B cell (primary cell): ENCODE results near the gene SHC3. TPM values are rescaled to one million over a fixed set of nuclear protein-coding genes. Genes with fewer than 3 reads are reported as not detected.

Experiments used
- ATAC-seq: fragments of 200-7000 bp; cut with Tn5 transposase; one replicate; pipeline ENCODE4 v1.10.0; 2021; ENCODE audit warnings: low read depth, mild to moderate bottlenecking, moderate number of reproducible peaks, moderate library complexity
- CTCF ChIA-PET: fragments of 350-600 bp; sonication (Branson Sonifier 250); formaldehyde crosslinking; loops from one replicate; lab custom pipeline; 2021; ENCODE audit warnings: antibody characterized with exemption, inconsistent platforms; lab: Charles Lee
- POLR2A ChIA-PET: fragments of 350-600 bp; sonication (Branson Sonifier 250); formaldehyde crosslinking; loops from one replicate; lab custom pipeline; 2021; ENCODE audit warnings: antibody characterized with exemption; lab: Charles Lee
- DNase-seq: peaks from one replicate; pipeline ENCODE4 v3.0.0; 2013
- H2AFZ ChIP-seq: 2 replicates; pipeline ENCODE4 v1.6.1; 2012; ENCODE audit warnings: mild to moderate bottlenecking, low read depth, low read length; ENCODE audit not compliant: insufficient read depth, poor library complexity, severe bottlenecking
- H3K27ac ChIP-seq, 2 donors: 1 replicate in 1 of 2; 2 replicates in 1 of 2; pipeline ENCODE4 v1.5.1; 2012 to 2013; ENCODE audit warnings: low read length in 2 of 2, mild to moderate bottlenecking in 2 of 2, moderate library complexity in 1 of 2
- H3K27me3 ChIP-seq, 4 experiments: fragments of 200-600 bp in 1 of 4; sonication (generic) in 1 of 4; replicated peaks in 1 of 4; 1 replicate in 2 of 4; 2 replicates in 2 of 4; pipeline versions ENCODE4 v1.6.1 to v1.7.0; 2013 to 2016; ENCODE audit warnings: low read length in 3 of 4, mild to moderate bottlenecking in 2 of 4, mixed read lengths in 1 of 4, moderate library complexity in 1 of 4; ENCODE audit not compliant: insufficient read depth in 4 of 4, control insufficient read depth in 3 of 4; ENCODE audit errors: control extremely low read depth in 1 of 4
- H3K36me3 ChIP-seq, 2 experiments: replicated peaks in 1 of 2; 1 replicate in 1 of 2; 2 replicates in 1 of 2; pipeline versions ENCODE4 v1.6.1 to v1.7.1; 2013; ENCODE audit warnings: low read length in 1 of 2; ENCODE audit not compliant: insufficient read depth in 2 of 2, control insufficient read depth in 1 of 2; ENCODE audit errors: control extremely low read depth in 1 of 2, extremely low read depth in 1 of 2
- H3K4me1 ChIP-seq, 2 donors: fragments of 200-600 bp in 1 of 2; sonication (generic) in 1 of 2; 1 replicate in 1 of 2; 2 replicates in 1 of 2; pipeline versions ENCODE4 v1.5.1 to v1.6.1; 2013 to 2017; ENCODE audit warnings: low read length in 2 of 2; ENCODE audit not compliant: control insufficient read depth in 2 of 2, insufficient read depth in 2 of 2
- H3K4me2 ChIP-seq: replicated peaks from 2 replicates; pipeline ENCODE3; 2012; ENCODE audit warnings: mild to moderate bottlenecking, low read depth, low read length; ENCODE audit not compliant: poor library complexity, severe bottlenecking
- H3K4me3 ChIP-seq, 5 experiments: fragments of 200-600 bp in 1 of 5; sonication (generic) in 1 of 5; 1 replicate in 3 of 5; 2 replicates in 2 of 5; pipeline versions ENCODE4 v1.5.1 to v1.7.0; 2011 to 2016; ENCODE audit warnings: low read length in 4 of 5, mild to moderate bottlenecking in 4 of 5, low read depth in 2 of 5, control low read depth in 1 of 5, moderate library complexity in 1 of 5; ENCODE audit not compliant: insufficient read depth in 1 of 5; ENCODE audit errors: control extremely low read depth in 1 of 5, extremely low read depth in 1 of 5
- H3K79me2 ChIP-seq: fragments of 200-600 bp; sonication (generic); one replicate; pipeline ENCODE4 v1.6.0; 2016; ENCODE audit warnings: low read length; ENCODE audit not compliant: control insufficient read depth, insufficient read depth
- H3K9ac ChIP-seq: fragments of 200-600 bp; sonication (generic); 2 replicates; pipeline ENCODE4 v1.6.1; 2017; ENCODE audit warnings: mild to moderate bottlenecking, low read length, moderate library complexity
- H3K9me3 ChIP-seq, 3 donors: one replicate each; pipeline versions ENCODE4 v1.6.1 to v1.7.1; 2013; ENCODE audit warnings: low read length in 2 of 3; ENCODE audit not compliant: control insufficient read depth in 2 of 3, insufficient read depth in 1 of 3; ENCODE audit errors: control extremely low read depth in 1 of 3
- H4K20me1 ChIP-seq: 2 replicates; pipeline ENCODE4 v1.6.0; 2012; ENCODE audit warnings: mild to moderate bottlenecking, low read length; ENCODE audit not compliant: insufficient read depth, control insufficient read depth, poor library complexity, severe bottlenecking
- H3K27ac Mint-ChIP-seq: one replicate; pipeline ENCODE4 v1.8.0; 2021; ENCODE audit warnings: mixed read lengths
- H3K27me3 Mint-ChIP-seq: one replicate; pipeline ENCODE4 v1.8.0; 2021; ENCODE audit warnings: mixed read lengths
- H3K4me1 Mint-ChIP-seq: one replicate; pipeline ENCODE4 v1.8.0; 2021; ENCODE audit warnings: mixed read lengths
- H3K4me3 Mint-ChIP-seq: one replicate; pipeline ENCODE4 v1.8.0; 2021; ENCODE audit warnings: mixed read lengths
- H3K9me3 Mint-ChIP-seq: one replicate; pipeline ENCODE4 v1.8.0; 2022; ENCODE audit warnings: mixed read lengths; ENCODE audit not compliant: insufficient read depth
- CTCF ChIP-seq: fragments of 200-600 bp; IDR thresholded peaks from one replicate; pipeline ENCODE4 v1.8.0; 2022; ENCODE audit warnings: antibody characterized with exemption, mild to moderate bottlenecking
- EZH2 ChIP-seq: IDR thresholded peaks from 2 replicates; pipeline ENCODE4 v1.6.1; 2012; ENCODE audit warnings: borderline replicate concordance, low read depth, mild to moderate bottlenecking, moderate library complexity, low read length; ENCODE audit not compliant: insufficient read depth, poor library complexity, severe bottlenecking
- WGBS: methylation state at CpG from one replicate; pipeline ENCODE4 v1.1.5; 2013; ENCODE audit warnings: missing lambda C conversion rate; ENCODE audit not compliant: insufficient coverage; 5-methylcytosine and 5-hydroxymethylcytosine counted together
- intact Hi-C: fragments of 100-400 bp; cut with micrococcal nuclease; formaldehyde crosslinking; loops from one replicate; pipeline ENCODE4 v1.10.0; 2022
- polyA plus RNA-seq: library from polyadenylated mRNA; depleted of rRNA; stranded (reverse); fragments of >200 nt; gene quantifications from 2 replicates; pipeline ENCODE4 v1.2.3, GENCODE V29; 2012
- total RNA-seq, 2 donors: library from RNA; stranded (reverse); fragments of 120-200 nt in 1 of 2; gene quantifications; 1 replicate in 1 of 2; 2 replicates in 1 of 2; pipeline versions ENCODE4 v1.2.3 to v1.2.4, GENCODE V29; 2013 to 2022

SHC3 gene
- total and polyA plus RNA-seq, 2 donors (not counting 1 experiment from before 2014, with no cell fraction given): 0.03 TPM; not detected in 1

DNA sequence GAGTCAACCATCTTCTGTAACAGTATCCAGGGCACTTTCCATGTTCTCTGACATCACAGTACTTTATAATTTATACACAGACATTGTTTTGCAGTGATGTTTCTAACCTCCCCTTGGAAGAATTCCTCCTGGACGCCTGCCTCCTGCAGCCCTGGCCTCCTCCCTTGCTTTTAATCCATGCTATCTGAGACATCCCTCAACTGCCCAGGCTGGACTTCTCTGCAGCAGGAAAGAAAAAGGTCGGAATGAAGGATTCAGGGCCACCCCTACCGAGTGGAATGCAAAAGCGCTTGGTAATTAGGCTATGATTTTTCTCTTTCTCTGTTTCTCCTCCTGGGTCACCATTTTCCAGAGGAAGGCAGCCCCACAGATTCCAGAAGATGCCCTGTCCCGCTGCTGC is 47.0 kb upstream of the SHC3 start:
- H3K9me3 Mint-ChIP-seq: no peaks in the 10 kb centered on the region
- H3K4me1 ChIP-seq: no peaks in the 10 kb centered on the region
- H3K4me2 ChIP-seq: no peak overlapping the region
- H3K27me3 ChIP-seq: peaks cover 0 to 7% (median 3%) of the 10 kb centered on the region in 4 experiments
- intact Hi-C loops: no loop called here
- no peak for TF ChIP-seq CTCF
- DNase-seq (no peak), ATAC-seq (no peak)
- no peaks in the 10 kb centered on the region for H3K4me1 Mint-ChIP-seq
- no peak overlapping the region for H3K27ac Mint-ChIP-seq
- ChIA-PET CTCF (no interaction called here), POLR2A (no interaction called here)
- no peak overlapping the region for H3K9ac ChIP-seq
- 86% methylated on average over 3 of the region's 5 CpGs for WGBS
- no peaks in the 10 kb centered on the region for H3K36me3 ChIP-seq
- no peak overlapping the region for H2AFZ ChIP-seq
- H3K27ac ChIP-seq: no peak overlapping the region
- peaks cover 33% of the 10 kb centered on the region for H3K27me3 Mint-ChIP-seq
- no peak overlapping the region for H3K4me3 Mint-ChIP-seq
- no peak overlapping the region for H3K4me3 ChIP-seq
- no peaks in the 10 kb centered on the region for H4K20me1 ChIP-seq
- H3K9me3 ChIP-seq: no peaks in the 10 kb centered on the region
- no peaks in the 10 kb centered on the region for H3K79me2 ChIP-seq

GRCh38 chr9:89225036-89225435 is 46.4 kb upstream of the SHC3 start:
- no peaks in the 10 kb centered on the region for H3K9me3 ChIP-seq
- WGBS: 85% methylated on average over 4 of the region's 4 CpGs
- ChIA-PET POLR2A (no interaction called here), CTCF (no interaction called here)
- H2AFZ ChIP-seq: no peak overlapping the region
- no peaks in the 10 kb centered on the region for H3K79me2 ChIP-seq
- TF ChIP-seq EZH2 (no peak), CTCF (no peak)
- Mint-ChIP-seq H3K27me3 (peaks cover 32% of the 10 kb centered on the region), H3K9me3 (no peaks in the 10 kb centered on the region), H3K4me3 (no peak overlapping the region), H3K4me1 (no peaks in the 10 kb centered on the region), H3K27ac (no peak overlapping the region)
- H3K4me1 ChIP-seq: no peaks in the 10 kb centered on the region
- intact Hi-C loops: no loop called here
- peaks cover 0 to 7% (median 3%) of the 10 kb centered on the region in 4 experiments for H3K27me3 ChIP-seq
- no peak for ATAC-seq
- no peaks in the 10 kb centered on the region for H3K36me3 ChIP-seq
- no peak overlapping the region for H3K4me2 ChIP-seq
- H3K27ac ChIP-seq: no peak overlapping the region
- no peak for DNase-seq
- no peak overlapping the region for H3K4me3 ChIP-seq
- no peak overlapping the region for H3K9ac ChIP-seq
- H4K20me1 ChIP-seq: no peaks in the 10 kb centered on the region
